ENCODE results near the gene SDK1. TPM values are rescaled to one million over a fixed set of nuclear protein-coding genes. Genes with fewer than 3 reads are reported as not detected.

SDK1 gene
- total RNA-seq, 4 donors from 2014 or later = 2.5 to 12.9 (median 6.1) TPM

GRCh38 chr7:3733541-3734140 is 432.6 kb downstream of the SDK1 start:
- Histone ChIP-seq H3K36me3 (no peaks in the 10 kb centered on the region), H3K27me3 (no peaks in the 10 kb centered on the region), H3K4me3 (no peak overlapping the region), H3K27ac (no peak overlapping the region), H3K9me3 (peaks cover 10% of the 10 kb centered on the region), H3K4me1 (no peaks in the 10 kb centered on the region)
- WGBS = 73% methylated on average over 11 of the region's 11 CpGs
- no peak for DNase-seq (ENCODE audit: low spot score in 2 of 2)
- TF ChIP-seq POLR2AphosphoS5 (IDR thresholded peaks at IDR 0.05) = no peak
- TF ChIP-seq CTCF (IDR thresholded peaks at IDR 0.05) = no peak
- TF ChIP-seq EP300 (IDR thresholded peaks at IDR 0.05) = no peak
- no peak for TF ChIP-seq POLR2A (IDR thresholded peaks at IDR 0.05)

- TF ChIP-seq EP300 (IDR thresholded peaks at IDR 0.05) (no peak), POLR2AphosphoS5 (IDR thresholded peaks at IDR 0.05) (no peak), CTCF (IDR thresholded peaks at IDR 0.05) (no peak)
- Histone ChIP-seq H3K4me3 (no peak overlapping the region), H3K9me3 (peaks cover 12% of the 10 kb centered on the region), H3K27ac (no peak overlapping the region), H3K27me3 (no peaks in the 10 kb centered on the region), H3K4me1 (no peaks in the 10 kb centered on the region), H3K36me3 (no peaks in the 10 kb centered on the region)
- WGBS = 91% methylated on average over 1 of the region's 1 CpG
- DNase-seq (ENCODE audit: low spot score in 2 of 2) = no peak
Observed at GRCh38 chr7:3738964-3739363, 437.9 kb downstream of the SDK1 start.

GRCh38 chr7:3739983-3740382 is 438.9 kb downstream of the SDK1 start:
- Histone ChIP-seq H3K27ac (no peak overlapping the region), H3K4me3 (no peak overlapping the region), H3K27me3 (no peaks in the 10 kb centered on the region), H3K4me1 (no peaks in the 10 kb centered on the region), H3K36me3 (no peaks in the 10 kb centered on the region), H3K9me3 (peaks cover 12% of the 10 kb centered on the region)
- no peak for DNase-seq (ENCODE audit: low spot score in 2 of 2)
- TF ChIP-seq CTCF (IDR thresholded peaks at IDR 0.05) = no peak
- TF ChIP-seq POLR2A (IDR thresholded peaks at IDR 0.05) = no peak
- no peak for TF ChIP-seq POLR2AphosphoS5 (IDR thresholded peaks at IDR 0.05)
- TF ChIP-seq EP300 (IDR thresholded peaks at IDR 0.05) = no peak
- 79% methylated on average over 2 of the region's 2 CpGs for WGBS

- no peak for TF ChIP-seq POLR2AphosphoS5 (IDR thresholded peaks at IDR 0.05)
- TF ChIP-seq POLR2A (IDR thresholded peaks at IDR 0.05) = no peak
- TF ChIP-seq CTCF (IDR thresholded peaks at IDR 0.05) = no peak
- TF ChIP-seq EP300 (IDR thresholded peaks at IDR 0.05) = no peak
- WGBS = 63% methylated on average over 2 of the region's 2 CpGs
- Histone ChIP-seq H3K36me3 (no peaks in the 10 kb centered on the region), H3K27ac (no peak overlapping the region), H3K4me3 (no peak overlapping the region), H3K27me3 (no peaks in the 10 kb centered on the region), H3K9me3 (no peaks in the 10 kb centered on the region), H3K4me1 (no peaks in the 10 kb centered on the region)
- no peak for DNase-seq (ENCODE audit: low spot score in 2 of 2)
Observed at GRCh38 chr7:3747467-3747866, 446.4 kb downstream of the SDK1 start.

GRCh38 chr7:3748389-3748788 is 447.3 kb downstream of the SDK1 start:
- 94% methylated on average over 2 of the region's 2 CpGs for WGBS

More at GRCh38 chr7:3748389-3748788, 447.3 kb downstream of the SDK1 start:
- no peak for TF ChIP-seq EP300 (IDR thresholded peaks at IDR 0.05)
- no peak for TF ChIP-seq POLR2AphosphoS5 (IDR thresholded peaks at IDR 0.05)
- TF ChIP-seq POLR2A (IDR thresholded peaks at IDR 0.05) = no peak
- TF ChIP-seq CTCF (IDR thresholded peaks at IDR 0.05) = no peak
- no peak for DNase-seq (ENCODE audit: low spot score in 2 of 2)
- Histone ChIP-seq H3K27ac (no peak overlapping the region), H3K9me3 (no peaks in the 10 kb centered on the region), H3K4me1 (no peaks in the 10 kb centered on the region), H3K36me3 (no peaks in the 10 kb centered on the region), H3K27me3 (no peaks in the 10 kb centered on the region), H3K4me3 (no peak overlapping the region)
